HepG2 (cell line): ENCODE measurements around the gene ARFGAP2. TPM values are rescaled to one million over a fixed set of nuclear protein-coding genes. Genes with fewer than 3 reads are reported as not detected.

ENCODE experiments used
- ATF2 ChIP-seq: sonication (generic); formaldehyde crosslinking; IDR thresholded peaks from 2 replicates; pipeline ENCODE4 v1.4.0; 2020; ENCODE audit warnings: missing genetic modification reagents
- DNMT1 ChIP-seq: sonication (generic); formaldehyde crosslinking; IDR thresholded peaks from 2 replicates; pipeline ENCODE4 v1.5.1; 2020; ENCODE audit warnings: mild to moderate bottlenecking, missing genetic modification reagents
- FOXA3 ChIP-seq: IDR thresholded peaks from 2 replicates; pipeline ENCODE4 v1.6.1; 2016; ENCODE audit warnings: missing genetic modification reagents, missing compliant biosample characterization
- GTF3A ChIP-seq: sonication (generic); formaldehyde crosslinking; conservative IDR thresholded peaks from 2 replicates; pipeline ENCODE4 v1.4.0; 2020; ENCODE audit warnings: mild to moderate bottlenecking, missing genetic modification reagents
- HMG20A ChIP-seq: IDR thresholded peaks from 2 replicates; pipeline ENCODE4 v1.6.1; 2016; ENCODE audit warnings: borderline replicate concordance
- HMGXB4 ChIP-seq, 2 experiments: sonication (generic) in 1 of 2; formaldehyde crosslinking in 1 of 2; IDR thresholded peaks; 2 replicates each; pipeline versions ENCODE4 v1.4.0 to v1.6.1; 2018 to 2020; ENCODE audit warnings: missing genetic modification reagents in 2 of 2, borderline replicate concordance in 1 of 2, low read depth in 1 of 2, mild to moderate bottlenecking in 1 of 2, missing biosample characterization in 1 of 2
- NFIC ChIP-seq: IDR thresholded peaks from 2 replicates; pipeline ENCODE4 v1.6.1; 2012; ENCODE audit warnings: mild to moderate bottlenecking, low read length, inconsistent platforms
- SOX13 ChIP-seq, 3 experiments: fragments of 450-650 bp in 1 of 3; sonication (generic) in 1 of 3; formaldehyde crosslinking in 1 of 3; IDR thresholded peaks in 2 of 3; conservative IDR thresholded peaks in 1 of 3; 2 replicates each; pipeline versions ENCODE4 v1.5.0 to v1.6.1; 2016 to 2020; ENCODE audit warnings: antibody characterized with exemption in 1 of 3, mild to moderate bottlenecking in 1 of 3, missing compliant biosample characterization in 1 of 3, missing genetic modification reagents in 1 of 3, moderate library complexity in 1 of 3
- STAG1 ChIP-seq: sonication (generic); formaldehyde crosslinking; IDR thresholded peaks from 2 replicates; pipeline ENCODE4 v1.4.0; 2020; ENCODE audit warnings: missing genetic modification reagents
- ZKSCAN5 ChIP-seq: sonication (generic); formaldehyde crosslinking; IDR thresholded peaks from 2 replicates; pipeline ENCODE4 v1.5.1; 2020; ENCODE audit warnings: mild to moderate bottlenecking, missing genetic modification reagents
- polyA plus RNA-seq, 8 experiments: library from polyadenylated mRNA; depleted of rRNA in 3 of 8; stranded (reverse) in 7 of 8; unstranded in 1 of 8; fragments of >200 nt; fragmentation: Illumina TruSeq in 4 of 8; extraction: Trizol in 4 of 8; gene quantifications; 2 replicates each; pipeline versions ENCODE4 v1.2.1 to v1.2.3, GENCODE V29; 2011 to 2016; ENCODE audit warnings: low read depth in 4 of 8, missing spikeins in 1 of 8, mixed read lengths in 1 of 8; ENCODE audit not compliant: insufficient read depth in 1 of 8
- total RNA-seq, 5 experiments: library from RNA; depleted of rRNA; stranded (reverse); fragments of >200 nt; fragmentation: Illumina TruSeq; extraction: Trizol; gene quantifications; 2 replicates each; pipeline ENCODE4 v1.2.3, GENCODE V29; 2016; ENCODE audit warnings: low read depth in 1 of 5
- TF ChIP-seq, protein P1 (sequence below): sonication (generic); formaldehyde crosslinking; IDR thresholded peaks from 2 replicates; pipeline ENCODE4 v1.4.0; 2020; ENCODE audit warnings: missing genetic modification reagents, mild to moderate bottlenecking, borderline replicate concordance
- TF ChIP-seq, protein P2 (sequence below): sonication (generic); formaldehyde crosslinking; conservative IDR thresholded peaks from 2 replicates; pipeline ENCODE4 v1.4.0; 2020; ENCODE audit warnings: mild to moderate bottlenecking, missing genetic modification reagents, moderate library complexity
- TF ChIP-seq, protein P3 (sequence below): sonication (generic); formaldehyde crosslinking; IDR thresholded peaks from 2 replicates; pipeline ENCODE4 v1.5.1; 2020; ENCODE audit warnings: mild to moderate bottlenecking, missing genetic modification reagents, borderline replicate concordance

The ARFGAP2 gene
- total and polyA plus RNA-seq, 2 of the 13 experiments (the other 11 are each of a cell fraction or from before 2014, with no cell fraction given) = 32.3 to 75.3 TPM

DNA sequence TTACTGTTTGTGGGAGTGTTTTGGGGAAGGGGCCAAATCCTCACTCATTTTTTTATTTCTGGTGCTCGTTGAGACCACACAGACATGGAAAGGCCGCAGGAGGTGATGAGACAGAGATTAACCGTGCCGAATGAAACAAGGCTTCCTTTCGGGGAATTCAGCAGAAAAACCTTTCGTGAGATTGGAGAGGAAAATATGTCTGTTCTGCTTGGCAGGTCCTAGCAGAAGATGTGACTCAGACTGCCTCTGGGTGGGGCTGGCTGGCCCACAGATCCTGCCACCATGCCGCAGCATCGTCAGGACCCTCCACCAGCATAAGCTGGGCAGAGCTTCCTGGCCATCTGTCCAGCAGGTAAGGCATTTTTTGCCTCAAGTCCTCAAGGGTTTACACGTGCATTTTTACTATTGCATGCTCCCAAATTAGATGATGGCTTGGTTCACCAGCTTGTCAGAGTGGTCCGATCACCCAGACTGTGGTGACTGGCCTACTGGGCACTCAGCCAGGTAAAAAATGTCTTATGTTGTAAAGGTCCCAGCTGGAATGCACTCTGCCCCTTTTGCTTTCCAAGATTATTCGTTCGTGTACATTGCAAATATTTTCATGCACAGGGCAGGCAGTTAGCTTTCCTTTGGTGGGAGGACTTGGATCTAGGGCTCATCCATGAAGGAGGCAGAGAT is 39.6 kb upstream of the ARFGAP2 start (continued):
- TF ChIP-seq ATF2 (CRISPR knock-in tag) (peak; percentile 33; the same call in 1 of the 2 replicates), FOXA3 (CRISPR knock-in tag) (peak; percentile 60), STAG1 (CRISPR knock-in tag) (peak; percentile 39; the same call in 1 of the 2 replicates), ZKSCAN5 (CRISPR knock-in tag) (no peak), DNMT1 (CRISPR knock-in tag) (no peak), GTF3A (CRISPR knock-in tag) (no peak), SOX13 (IDR thresholded peaks at IDR 0.05) (no peak), SOX13 (CRISPR knock-in tag; conservative IDR thresholded peaks at IDR 0.05 in 1 of 2, IDR thresholded peaks at IDR 0.05 in 1 of 2) (peak in 1 of 2 experiments; percentile 34; a peak in 1 of 4 replicates), NFIC (peak; percentile 85), HMGXB4 (CRISPR knock-in tag; IDR thresholded peaks at IDR 0.05; ENCODE audit: borderline replicate concordance in 1 of 2, low read depth in 1 of 2) (peak in 1 of 2 experiments; percentile 6; a peak in 1 of 4 replicates), HMG20A (peak; percentile 62; the same call in 1 of the 2 replicates)
- TF ChIP-seq, protein P1, sequence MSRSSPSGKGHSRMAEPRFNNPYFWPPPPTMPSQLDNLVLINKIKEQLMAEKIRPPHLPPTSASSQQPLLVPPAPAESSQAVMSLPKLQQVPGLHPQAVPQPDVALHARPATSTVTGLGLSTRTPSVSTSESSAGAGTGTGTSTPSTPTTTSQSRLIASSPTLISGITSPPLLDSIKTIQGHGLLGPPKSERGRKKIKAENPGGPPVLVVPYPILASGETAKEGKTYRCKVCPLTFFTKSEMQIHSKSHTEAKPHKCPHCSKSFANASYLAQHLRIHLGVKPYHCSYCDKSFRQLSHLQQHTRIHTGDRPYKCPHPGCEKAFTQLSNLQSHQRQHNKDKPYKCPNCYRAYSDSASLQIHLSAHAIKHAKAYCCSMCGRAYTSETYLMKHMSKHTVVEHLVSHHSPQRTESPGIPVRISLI (CRISPR knock-in tag) = no peak; the same call in 1 of the 2 replicates
- TF ChIP-seq, protein P2, sequence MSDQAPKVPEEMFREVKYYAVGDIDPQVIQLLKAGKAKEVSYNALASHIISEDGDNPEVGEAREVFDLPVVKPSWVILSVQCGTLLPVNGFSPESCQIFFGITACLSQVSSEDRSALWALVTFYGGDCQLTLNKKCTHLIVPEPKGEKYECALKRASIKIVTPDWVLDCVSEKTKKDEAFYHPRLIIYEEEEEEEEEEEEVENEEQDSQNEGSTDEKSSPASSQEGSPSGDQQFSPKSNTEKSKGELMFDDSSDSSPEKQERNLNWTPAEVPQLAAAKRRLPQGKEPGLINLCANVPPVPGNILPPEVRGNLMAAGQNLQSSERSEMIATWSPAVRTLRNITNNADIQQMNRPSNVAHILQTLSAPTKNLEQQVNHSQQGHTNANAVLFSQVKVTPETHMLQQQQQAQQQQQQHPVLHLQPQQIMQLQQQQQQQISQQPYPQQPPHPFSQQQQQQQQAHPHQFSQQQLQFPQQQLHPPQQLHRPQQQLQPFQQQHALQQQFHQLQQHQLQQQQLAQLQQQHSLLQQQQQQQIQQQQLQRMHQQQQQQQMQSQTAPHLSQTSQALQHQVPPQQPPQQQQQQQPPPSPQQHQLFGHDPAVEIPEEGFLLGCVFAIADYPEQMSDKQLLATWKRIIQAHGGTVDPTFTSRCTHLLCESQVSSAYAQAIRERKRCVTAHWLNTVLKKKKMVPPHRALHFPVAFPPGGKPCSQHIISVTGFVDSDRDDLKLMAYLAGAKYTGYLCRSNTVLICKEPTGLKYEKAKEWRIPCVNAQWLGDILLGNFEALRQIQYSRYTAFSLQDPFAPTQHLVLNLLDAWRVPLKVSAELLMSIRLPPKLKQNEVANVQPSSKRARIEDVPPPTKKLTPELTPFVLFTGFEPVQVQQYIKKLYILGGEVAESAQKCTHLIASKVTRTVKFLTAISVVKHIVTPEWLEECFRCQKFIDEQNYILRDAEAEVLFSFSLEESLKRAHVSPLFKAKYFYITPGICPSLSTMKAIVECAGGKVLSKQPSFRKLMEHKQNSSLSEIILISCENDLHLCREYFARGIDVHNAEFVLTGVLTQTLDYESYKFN (CRISPR knock-in tag) = peak; percentile 47; the same call in 1 of the 2 replicates
- TF ChIP-seq, protein P3, sequence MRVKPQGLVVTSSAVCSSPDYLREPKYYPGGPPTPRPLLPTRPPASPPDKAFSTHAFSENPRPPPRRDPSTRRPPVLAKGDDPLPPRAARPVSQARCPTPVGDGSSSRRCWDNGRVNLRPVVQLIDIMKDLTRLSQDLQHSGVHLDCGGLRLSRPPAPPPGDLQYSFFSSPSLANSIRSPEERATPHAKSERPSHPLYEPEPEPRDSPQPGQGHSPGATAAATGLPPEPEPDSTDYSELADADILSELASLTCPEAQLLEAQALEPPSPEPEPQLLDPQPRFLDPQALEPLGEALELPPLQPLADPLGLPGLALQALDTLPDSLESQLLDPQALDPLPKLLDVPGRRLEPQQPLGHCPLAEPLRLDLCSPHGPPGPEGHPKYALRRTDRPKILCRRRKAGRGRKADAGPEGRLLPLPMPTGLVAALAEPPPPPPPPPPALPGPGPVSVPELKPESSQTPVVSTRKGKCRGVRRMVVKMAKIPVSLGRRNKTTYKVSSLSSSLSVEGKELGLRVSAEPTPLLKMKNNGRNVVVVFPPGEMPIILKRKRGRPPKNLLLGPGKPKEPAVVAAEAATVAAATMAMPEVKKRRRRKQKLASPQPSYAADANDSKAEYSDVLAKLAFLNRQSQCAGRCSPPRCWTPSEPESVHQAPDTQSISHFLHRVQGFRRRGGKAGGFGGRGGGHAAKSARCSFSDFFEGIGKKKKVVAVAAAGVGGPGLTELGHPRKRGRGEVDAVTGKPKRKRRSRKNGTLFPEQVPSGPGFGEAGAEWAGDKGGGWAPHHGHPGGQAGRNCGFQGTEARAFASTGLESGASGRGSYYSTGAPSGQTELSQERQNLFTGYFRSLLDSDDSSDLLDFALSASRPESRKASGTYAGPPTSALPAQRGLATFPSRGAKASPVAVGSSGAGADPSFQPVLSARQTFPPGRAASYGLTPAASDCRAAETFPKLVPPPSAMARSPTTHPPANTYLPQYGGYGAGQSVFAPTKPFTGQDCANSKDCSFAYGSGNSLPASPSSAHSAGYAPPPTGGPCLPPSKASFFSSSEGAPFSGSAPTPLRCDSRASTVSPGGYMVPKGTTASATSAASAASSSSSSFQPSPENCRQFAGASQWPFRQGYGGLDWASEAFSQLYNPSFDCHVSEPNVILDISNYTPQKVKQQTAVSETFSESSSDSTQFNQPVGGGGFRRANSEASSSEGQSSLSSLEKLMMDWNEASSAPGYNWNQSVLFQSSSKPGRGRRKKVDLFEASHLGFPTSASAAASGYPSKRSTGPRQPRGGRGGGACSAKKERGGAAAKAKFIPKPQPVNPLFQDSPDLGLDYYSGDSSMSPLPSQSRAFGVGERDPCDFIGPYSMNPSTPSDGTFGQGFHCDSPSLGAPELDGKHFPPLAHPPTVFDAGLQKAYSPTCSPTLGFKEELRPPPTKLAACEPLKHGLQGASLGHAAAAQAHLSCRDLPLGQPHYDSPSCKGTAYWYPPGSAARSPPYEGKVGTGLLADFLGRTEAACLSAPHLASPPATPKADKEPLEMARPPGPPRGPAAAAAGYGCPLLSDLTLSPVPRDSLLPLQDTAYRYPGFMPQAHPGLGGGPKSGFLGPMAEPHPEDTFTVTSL (CRISPR knock-in tag) = peak; percentile 76; the same call in 1 of the 2 replicates
